Right kidney (tissue), 1 donor: Measurements from ENCODE around the gene XYLT2.
"Not testable (repeated sequence)": the region's sequence is repeated elsewhere in the genome, so short reads cannot be mapped to it uniquely, and the experiment has no call there.

Experiments
- DNase-seq: peaks from one replicate; pipeline ENCODE4 v3.0.0-alpha.2; 2016

Gene XYLT2

DNA sequence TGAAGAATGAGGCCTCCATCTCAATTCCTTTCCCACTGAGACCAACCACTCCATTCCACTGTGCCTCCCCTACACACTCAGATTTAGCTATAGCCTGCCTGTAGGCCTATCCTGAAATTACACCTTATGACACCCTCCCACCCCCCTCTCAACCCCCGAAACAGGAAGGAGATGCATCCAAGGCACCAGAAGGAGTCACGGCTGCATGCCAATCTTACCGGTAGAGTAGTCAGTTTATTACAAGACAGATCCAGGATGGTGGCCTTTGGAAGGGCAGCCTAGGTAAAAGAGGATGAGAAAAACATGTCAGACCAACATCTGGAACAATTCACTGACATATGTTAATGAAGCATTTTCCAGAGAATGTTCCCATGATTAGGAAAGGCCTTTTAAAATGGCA lies 48.8 kb downstream of the XYLT2 start:
- DNase-seq = no peak

DNA sequence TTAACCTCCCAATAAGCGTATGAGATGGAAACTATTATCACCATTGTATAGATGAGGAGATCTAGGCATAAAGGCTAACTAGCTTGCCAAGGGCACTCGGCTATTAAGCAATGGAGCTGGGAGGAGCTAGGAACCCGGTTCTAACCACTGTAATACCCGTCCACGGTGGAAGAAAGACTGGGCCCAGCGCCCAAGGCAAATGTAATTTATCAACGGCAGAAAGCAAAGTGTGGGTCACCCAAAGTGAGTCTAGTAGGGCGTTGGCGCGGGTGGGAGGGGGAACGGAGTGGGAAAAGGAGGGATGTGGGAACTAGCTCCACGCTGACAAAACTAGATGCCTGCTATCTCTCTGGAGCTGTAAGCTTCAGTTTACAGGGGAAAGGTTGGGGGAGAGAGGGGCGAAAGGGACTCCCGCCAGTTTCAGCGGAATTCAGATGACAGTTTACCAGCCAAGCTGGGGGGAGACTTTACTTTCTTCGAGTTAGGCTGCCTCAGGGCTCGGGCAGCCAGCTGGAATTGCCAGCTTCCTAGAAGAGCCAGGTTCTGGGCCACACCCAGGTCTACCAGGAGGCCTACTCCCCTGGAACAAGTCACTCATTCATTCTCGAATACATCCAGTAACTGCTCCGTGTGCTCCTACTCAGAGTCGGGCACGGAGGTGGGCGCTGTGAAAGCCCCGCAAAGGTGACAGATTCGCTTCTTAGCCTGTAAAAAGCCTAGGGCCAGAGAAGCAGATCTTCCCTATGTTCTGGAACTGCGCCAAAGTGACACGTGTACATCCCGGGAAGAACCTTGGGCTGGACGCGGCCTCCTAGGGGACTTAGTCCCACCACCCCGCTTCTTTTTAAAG lies 50.6 kb downstream of the XYLT2 start:
- DNase-seq = no peak

DNA sequence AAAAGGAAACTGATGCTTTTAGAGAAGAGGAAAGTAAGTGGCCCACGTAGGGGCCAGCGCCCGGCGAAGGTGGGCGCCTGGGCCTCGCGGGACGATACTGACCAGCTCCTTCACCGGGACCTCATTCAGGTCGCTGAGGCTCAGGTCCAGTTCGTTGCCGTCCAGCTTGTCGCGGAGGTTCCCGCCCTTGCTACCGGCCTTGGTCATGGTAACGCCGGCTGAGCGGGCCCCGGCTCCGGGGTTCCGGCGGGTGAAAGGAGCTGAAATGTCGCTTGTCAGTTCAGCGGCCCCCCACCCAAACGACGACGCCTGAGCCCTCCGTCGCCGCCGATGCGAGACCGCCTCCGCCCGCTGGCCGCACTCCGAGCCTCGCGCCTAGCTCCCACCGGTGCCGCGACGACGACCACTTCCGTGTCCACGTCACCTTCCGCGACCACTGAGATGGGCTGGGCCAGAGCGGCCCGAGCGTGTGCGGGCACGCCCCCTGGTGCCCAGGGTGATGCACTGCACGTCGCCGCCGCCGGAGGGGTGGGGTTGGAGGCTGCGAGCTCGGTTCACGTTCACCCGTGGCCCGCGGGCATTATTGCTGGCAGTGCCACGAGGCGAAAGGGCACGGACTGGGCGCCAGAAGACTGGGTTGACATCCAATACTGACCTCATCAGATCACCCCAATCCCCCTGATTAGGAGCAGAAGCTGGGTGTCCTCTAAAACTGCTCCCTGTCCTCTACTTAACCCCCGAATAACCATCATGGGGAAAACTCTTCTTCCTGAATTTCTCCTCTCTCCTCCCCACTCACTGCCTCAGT lies 51.4 kb downstream of the XYLT2 start, which contains the start of gene LRRC59:
LRRC59 (minus strand) TSS at position 413 of the 808 bp plus-strand sequence; CDS start at position 207, 206 bp downstream.
- peak; percentile 89 for DNase-seq

DNA sequence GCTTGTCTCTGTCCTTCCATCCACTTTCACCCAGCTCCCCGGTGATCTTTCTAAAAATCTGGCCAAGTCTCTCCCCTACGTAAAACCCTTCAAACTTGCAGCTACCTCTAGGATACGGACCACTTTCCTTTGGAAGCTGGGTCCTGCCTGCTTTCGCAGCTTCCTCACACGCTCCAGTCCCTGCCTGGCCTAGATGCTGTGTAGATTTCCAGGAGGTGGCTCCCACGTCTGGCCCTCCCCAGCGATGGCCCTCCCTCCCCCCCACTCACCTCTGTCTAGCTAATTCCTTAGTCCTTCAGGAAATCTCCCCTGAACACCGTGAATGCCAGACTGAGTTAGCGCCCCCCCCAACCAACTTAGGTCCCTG lies 52.0 kb downstream of the XYLT2 start:
- no peak for DNase-seq

DNA sequence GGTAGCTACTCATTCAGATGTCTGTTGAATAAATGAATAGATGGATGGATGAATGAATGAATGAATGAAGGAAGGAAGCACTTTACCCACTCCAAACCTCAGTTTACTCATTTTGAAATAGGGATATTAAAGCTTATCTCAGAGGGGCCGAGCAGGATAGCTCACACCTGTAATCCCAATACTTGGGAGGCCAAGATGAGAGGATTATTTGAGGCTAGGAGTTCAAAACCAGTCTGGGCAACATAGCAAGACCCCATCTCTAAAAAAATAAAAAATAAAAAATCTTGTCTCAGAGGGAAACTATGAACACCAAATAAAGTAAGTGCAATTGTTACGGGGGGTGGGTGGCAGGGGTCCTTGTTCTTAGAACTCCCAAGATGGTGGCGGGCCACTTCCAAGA lies 52.7 kb downstream of the XYLT2 start:
- not testable (repeated sequence) for DNase-seq

DNA sequence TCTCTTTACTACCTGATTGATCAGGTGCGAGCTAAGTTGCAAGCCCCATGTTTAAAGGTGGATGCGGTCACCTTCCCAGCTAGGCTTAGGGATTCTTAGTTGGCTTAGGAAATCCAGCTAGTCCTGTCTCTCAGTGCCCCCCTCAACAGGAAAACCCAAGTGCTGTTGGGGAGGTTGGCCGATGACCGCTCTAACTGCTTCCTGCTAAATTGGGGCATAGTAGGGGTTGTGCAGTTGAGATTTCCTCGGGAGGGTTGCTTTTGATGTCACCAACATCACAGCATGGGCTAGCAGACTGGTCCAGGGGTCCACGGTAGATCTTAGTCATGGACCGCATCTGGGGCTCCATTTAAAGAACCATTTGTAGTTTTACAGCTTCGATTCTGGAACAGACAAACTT lies 53.7 kb downstream of the XYLT2 start:
- DNase-seq = not testable (repeated sequence)

DNA sequence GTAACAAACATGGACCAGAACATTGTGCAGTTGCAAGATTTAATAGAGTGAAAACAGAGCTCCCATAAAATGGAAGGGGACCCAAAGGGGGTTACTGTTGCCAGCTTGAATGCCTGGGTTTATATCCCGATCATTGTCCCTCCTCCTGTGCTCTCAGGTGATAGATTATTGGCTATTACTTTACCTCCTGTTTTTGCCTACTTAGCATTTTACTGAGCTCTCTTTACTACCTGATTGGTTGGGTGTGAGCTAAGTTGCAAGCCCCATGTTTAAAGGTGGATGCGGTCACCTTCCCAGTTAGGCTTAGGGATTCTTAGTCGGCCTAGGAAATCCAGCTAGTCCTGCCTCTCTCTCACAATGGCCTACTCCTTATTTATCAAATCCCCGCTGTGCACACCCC lies 59.4 kb downstream of the XYLT2 start:
- not testable (repeated sequence) for DNase-seq

- DNase-seq = no peak
Measured at GRCh38 chr17:50406578-50406977, 60.7 kb downstream of the XYLT2 start.

DNA sequence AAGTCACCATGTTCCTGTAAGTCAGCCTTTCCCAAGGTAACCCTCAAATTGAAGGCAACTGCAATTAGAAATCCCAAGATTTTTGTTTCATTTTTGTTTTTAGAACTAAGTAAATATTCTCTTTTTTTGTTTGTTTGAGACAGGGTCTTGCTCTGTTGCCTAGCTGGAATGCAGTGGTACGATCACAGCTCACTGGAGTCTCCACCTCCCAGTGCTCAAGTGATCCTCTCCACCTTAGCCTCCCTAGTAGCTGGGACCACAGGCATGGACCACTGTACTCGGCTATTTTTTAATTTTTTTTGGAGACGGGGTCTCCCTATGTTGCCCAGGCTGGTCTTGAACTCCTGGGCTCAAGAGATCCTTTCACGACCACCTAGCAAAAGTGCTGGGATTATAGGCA lies 62.0 kb downstream of the XYLT2 start:
- DNase-seq = no peak
